ENCODE results near the gene KIF3C. TPM values are rescaled to one million over a fixed set of nuclear protein-coding genes. Genes with fewer than 3 reads are reported as not detected.

The KIF3C gene
- total RNA-seq, 2 donors from 2014 or later = 2.6 to 24.4 TPM

GRCh38 chr2:25887624-25888242 lies 94.6 kb downstream of the KIF3C start:
- TF ChIP-seq POLR2A (IDR thresholded peaks at IDR 0.05) (no peak), CTCF (IDR thresholded peaks at IDR 0.05) (no peak)
- no peaks in the 10 kb centered on the region for H3K36me3 ChIP-seq
- WGBS = 76% methylated on average over 5 of the region's 5 CpGs
- intact Hi-C loops (cut with DNase I) = no loop called here
- H3K9me3 ChIP-seq = no peaks in the 10 kb centered on the region
- H3K27me3 ChIP-seq (replicated peaks; ENCODE audit: insufficient read depth) = no peaks in the 10 kb centered on the region
- no peaks in the 10 kb centered on the region for H3K4me1 ChIP-seq (replicated peaks)
- no peak for DNase-seq (ENCODE audit: low spot score)
- no peak overlapping the region for H3K4me3 ChIP-seq
- no peak overlapping the region for H3K27ac ChIP-seq

GRCh38 chr2:25885933-25886332 lies 96.4 kb downstream of the KIF3C start:
- intact Hi-C loops (cut with DNase I) = no loop called here
- H3K36me3 ChIP-seq = no peaks in the 10 kb centered on the region
- H3K4me3 ChIP-seq = no peak overlapping the region
- no peak overlapping the region for H3K27ac ChIP-seq
- TF ChIP-seq POLR2A (IDR thresholded peaks at IDR 0.05) (no peak), POLR2AphosphoS5 (IDR thresholded peaks at IDR 0.05) (no peak), CTCF (IDR thresholded peaks at IDR 0.05) (no peak)
- 83% methylated on average over 2 of the region's 2 CpGs for WGBS
- no peaks in the 10 kb centered on the region for H3K27me3 ChIP-seq (replicated peaks; ENCODE audit: insufficient read depth)
- no peaks in the 10 kb centered on the region for H3K4me1 ChIP-seq (replicated peaks)
- no peaks in the 10 kb centered on the region for H3K9me3 ChIP-seq
- DNase-seq (ENCODE audit: low spot score) = no peak

- H3K27ac ChIP-seq = no peak overlapping the region
- H3K9me3 ChIP-seq = no peaks in the 10 kb centered on the region
- H3K4me1 ChIP-seq (replicated peaks) = no peaks in the 10 kb centered on the region
- 67% methylated on average over 4 of the region's 4 CpGs for WGBS
- H3K36me3 ChIP-seq = no peaks in the 10 kb centered on the region
- no peak overlapping the region for H3K4me3 ChIP-seq
- TF ChIP-seq CTCF (IDR thresholded peaks at IDR 0.05) (no peak), POLR2A (IDR thresholded peaks at IDR 0.05) (no peak), POLR2AphosphoS5 (IDR thresholded peaks at IDR 0.05) (no peak)
- DNase-seq (ENCODE audit: low spot score) = no peak
- intact Hi-C loops (cut with DNase I) = no loop called here
- H3K27me3 ChIP-seq (replicated peaks; ENCODE audit: insufficient read depth) = no peaks in the 10 kb centered on the region
Measured at GRCh38 chr2:25881764-25882163, 100.5 kb downstream of the KIF3C start.

- intact Hi-C loops (cut with DNase I) = loop anchor here (10.0 kb wide), 1 partner anchor 204 kb away; the partner anchor contains the start of gene DTNB
- H3K27ac ChIP-seq = peak overlapping the region; percentile 87 to 92
- peak overlapping the region; percentile 71 to 91 for H3K4me3 ChIP-seq
Measured at GRCh38 chr2:25879133-25879730, 103.1 kb downstream of the KIF3C start.

More at GRCh38 chr2:25879133-25879730, 103.1 kb downstream of the KIF3C start:
- H3K36me3 ChIP-seq = no peaks in the 10 kb centered on the region
- TF ChIP-seq POLR2A (IDR thresholded peaks at IDR 0.05) = no peak
- no peak for TF ChIP-seq CTCF (IDR thresholded peaks at IDR 0.05)
- TF ChIP-seq POLR2AphosphoS5 (IDR thresholded peaks at IDR 0.05) = no peak
- H3K9me3 ChIP-seq = no peaks in the 10 kb centered on the region
- no peak for DNase-seq (ENCODE audit: low spot score)
- H3K4me1 ChIP-seq (replicated peaks) = no peaks in the 10 kb centered on the region
- WGBS = 57% methylated on average over 5 of the region's 5 CpGs
- H3K27me3 ChIP-seq (replicated peaks; ENCODE audit: insufficient read depth) = no peaks in the 10 kb centered on the region

Measured in prostate gland (tissue), 2 donors.